CD8-positive, alpha-beta memory T cell (primary cell): ENCODE data around the gene SRRT. TPM values are rescaled to one million over a fixed set of nuclear protein-coding genes. Genes with fewer than 3 reads are reported as not detected.

Experiments
- CTCF ChIA-PET: fragments of 350-600 bp; sonication (Branson Sonifier 250); formaldehyde crosslinking; loops from one replicate; lab custom pipeline; 2021; ENCODE audit warnings: antibody characterized with exemption; lab: Charles Lee
- POLR2A ChIA-PET: fragments of 350-600 bp; sonication (Branson Sonifier 250); formaldehyde crosslinking; loops from one replicate; lab custom pipeline; 2021; ENCODE audit warnings: antibody characterized with exemption; lab: Charles Lee
- DNase-seq, 5 donors: peaks; one replicate each; pipeline versions ENCODE4 v3.0.0 to v3.0.0-alpha.2; 2020 to 2022; ENCODE audit warnings: mixed read lengths in 1 of 5
- H3K27ac ChIP-seq: one replicate; pipeline ENCODE4 v1.7.0; 2013; ENCODE audit warnings: low read depth, mild to moderate bottlenecking, low read length, moderate library complexity
- H3K27me3 ChIP-seq: 2 replicates; pipeline ENCODE4 v1.7.0; 2013; ENCODE audit warnings: low read length, mild to moderate bottlenecking; ENCODE audit not compliant: insufficient read depth, poor library complexity, severe bottlenecking
- H3K36me3 ChIP-seq: 2 replicates; pipeline ENCODE4 v1.7.0; 2013; ENCODE audit warnings: mild to moderate bottlenecking, low read length, moderate library complexity; ENCODE audit not compliant: insufficient read depth
- H3K4me1 ChIP-seq: 2 replicates; pipeline ENCODE4 v1.7.0; 2013; ENCODE audit warnings: mild to moderate bottlenecking, low read length, moderate library complexity; ENCODE audit not compliant: insufficient read depth
- H3K4me3 ChIP-seq: 2 replicates; pipeline ENCODE4 v1.7.0; 2013; ENCODE audit warnings: mild to moderate bottlenecking, low read length
- H3K9me3 ChIP-seq: 2 replicates; pipeline ENCODE4 v1.7.0; 2013; ENCODE audit warnings: mild to moderate bottlenecking, low read length
- H3K27ac Mint-ChIP-seq, 8 donors: one replicate each; pipeline ENCODE4 v1.8.0; 2020 to 2021; ENCODE audit warnings: mixed read lengths in 8 of 8, mild to moderate bottlenecking in 6 of 8, inconsistent platforms in 3 of 8, moderate library complexity in 3 of 8
- H3K27me3 Mint-ChIP-seq, 2 donors: one replicate each; pipeline ENCODE4 v1.8.0; 2020 to 2021; ENCODE audit warnings: mixed read lengths in 2 of 2, mild to moderate bottlenecking in 1 of 2, moderate library complexity in 1 of 2
- H3K36me3 Mint-ChIP-seq, 3 donors: one replicate each; pipeline ENCODE4 v1.8.0; 2020 to 2021; ENCODE audit warnings: mixed read lengths in 3 of 3, inconsistent platforms in 1 of 3, mild to moderate bottlenecking in 1 of 3
- H3K4me1 Mint-ChIP-seq, 3 donors: one replicate each; pipeline ENCODE4 v1.8.0; 2020 to 2021; ENCODE audit warnings: mixed read lengths in 3 of 3, inconsistent platforms in 1 of 3, mild to moderate bottlenecking in 1 of 3
- H3K4me3 Mint-ChIP-seq, 7 donors: one replicate each; pipeline ENCODE4 v1.8.0; 2020 to 2021; ENCODE audit warnings: mixed read lengths in 7 of 7, mild to moderate bottlenecking in 6 of 7, moderate library complexity in 4 of 7, inconsistent platforms in 2 of 7
- H3K9me3 Mint-ChIP-seq, 5 donors: one replicate each; pipeline ENCODE4 v1.8.0; 2020 to 2022; ENCODE audit warnings: mixed read lengths in 5 of 5, mild to moderate bottlenecking in 3 of 5, moderate library complexity in 2 of 5, inconsistent platforms in 1 of 5
- polyA plus RNA-seq: library from polyadenylated mRNA; unstranded; fragments of 300-500 nt; fragmentation: Illumina TruSeq; gene quantifications from one replicate; pipeline ENCODE4 v1.2.3, GENCODE V29; 2021
- total RNA-seq, 2 experiments: library from RNA; stranded (reverse); gene quantifications; one replicate each; pipeline ENCODE4 v1.2.3, GENCODE V29; 2021

SRRT gene
- total and polyA plus RNA-seq, 3 experiments from 2014 or later = 90.7 to 290 (median 285) TPM

DNA sequence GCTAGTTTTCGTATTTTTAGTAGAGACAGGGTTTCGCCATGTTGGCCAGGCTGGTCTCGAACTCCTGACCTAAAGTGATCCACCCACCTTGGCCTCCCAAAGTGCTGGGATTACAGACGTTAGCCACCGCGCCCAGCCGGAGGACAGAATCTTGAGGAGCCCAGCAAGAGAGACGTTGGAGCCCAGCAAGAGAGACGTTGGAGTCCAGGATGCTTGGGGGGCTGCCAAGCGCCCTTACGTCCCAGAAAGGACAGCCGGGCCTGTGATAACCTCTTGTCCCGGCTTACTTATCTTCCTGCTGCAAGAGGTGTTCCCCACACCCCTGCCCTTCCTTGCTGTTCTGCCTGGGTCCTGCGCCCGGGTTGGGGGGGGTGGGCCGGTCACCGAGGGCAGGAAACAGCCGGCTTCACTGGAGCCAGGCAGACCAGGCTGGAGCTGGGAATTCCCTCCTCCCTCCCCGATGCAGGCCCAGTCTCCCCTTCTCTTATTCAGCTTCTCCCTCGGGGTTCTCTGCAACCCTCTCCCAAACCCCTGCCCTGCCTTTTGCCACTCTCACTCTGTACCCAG, 45.7 kb upstream of the SRRT start:
- Mint-ChIP-seq H3K36me3 (peaks cover 0 to 4% (median 3%) of the 10 kb centered on the region in 3 donors), H3K27me3 (peaks cover 29 to 42% of the 10 kb centered on the region in 2 donors), H3K9me3 (peaks cover 0 to 4% (median 0%) of the 10 kb centered on the region in 5 donors), H3K4me3 (peak overlapping the region in 2 of 7 donors; percentile 45 to 66), H3K4me1 (peaks cover 16 to 27% (median 24%) of the 10 kb centered on the region in 3 donors), H3K27ac (no peak overlapping the region)
- H3K4me1 ChIP-seq = peaks cover 13% of the 10 kb centered on the region
- H3K36me3 ChIP-seq = no peaks in the 10 kb centered on the region
- POLR2A ChIA-PET = no interaction called here
- DNase-seq = no peak
- CTCF ChIA-PET = interaction anchor here (1.4 kb wide), 1 partner anchor 21 kb away, joined by 3 read pairs; no protein-coding TSS in a partner anchor
- no peak overlapping the region for H3K4me3 ChIP-seq
- H3K27ac ChIP-seq = peak overlapping the region; percentile 51
- H3K9me3 ChIP-seq = no peaks in the 10 kb centered on the region
- peaks cover 17% of the 10 kb centered on the region for H3K27me3 ChIP-seq

DNA sequence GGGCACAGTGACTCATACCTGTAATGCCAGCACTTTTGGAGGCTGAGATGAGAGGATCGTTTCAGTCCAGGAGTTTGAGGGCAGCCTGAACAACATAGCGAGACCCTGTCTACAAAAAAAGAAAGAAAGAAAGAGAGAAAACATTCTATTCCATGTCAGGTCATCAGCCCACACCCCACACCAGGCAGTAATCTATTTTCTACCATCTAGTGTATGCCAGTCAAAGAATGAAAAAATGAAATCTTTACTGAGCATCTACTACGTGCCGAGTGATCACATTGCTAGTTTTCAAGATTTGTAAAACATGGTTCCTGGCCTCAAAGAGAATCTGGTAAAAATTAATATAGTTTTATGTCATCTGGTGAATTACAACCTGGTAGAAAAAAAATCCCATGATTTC, 44.5 kb upstream of the SRRT start:
- ChIA-PET POLR2A (no interaction called here), CTCF (no interaction called here)

DNA sequence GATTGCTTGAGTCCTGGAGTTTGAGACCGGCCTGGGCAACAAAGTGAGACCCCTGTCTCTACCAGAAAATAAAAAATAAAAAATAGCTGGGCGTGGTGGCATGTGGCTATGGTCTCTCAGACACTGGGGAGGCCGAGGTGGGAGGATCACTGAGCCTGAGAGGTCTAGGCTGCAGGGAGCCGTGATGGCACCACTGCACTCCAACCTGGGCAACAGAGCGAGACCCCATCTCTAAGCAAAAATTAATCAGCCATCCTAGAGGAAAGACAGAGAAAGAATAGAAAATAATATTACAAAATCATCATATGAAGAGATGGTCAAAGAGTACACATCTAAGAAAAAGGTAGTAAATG, 42.6 kb upstream of the SRRT start:
- DNase-seq = no peak
- H3K9me3 ChIP-seq = no peaks in the 10 kb centered on the region
- Mint-ChIP-seq H3K4me1 (peaks cover 16 to 21% (median 17%) of the 10 kb centered on the region in 3 donors), H3K27me3 (peaks cover 15 to 18% of the 10 kb centered on the region in 2 donors), H3K36me3 (peaks cover 0 to 3% (median 1%) of the 10 kb centered on the region in 3 donors), H3K27ac (no peak overlapping the region), H3K9me3 (peaks cover 0 to 4% (median 0%) of the 10 kb centered on the region in 5 donors), H3K4me3 (no peak overlapping the region)
- H3K27me3 ChIP-seq = peaks cover 10% of the 10 kb centered on the region
- H3K4me3 ChIP-seq = no peak overlapping the region
- POLR2A ChIA-PET = no interaction called here
- no peaks in the 10 kb centered on the region for H3K36me3 ChIP-seq
- H3K27ac ChIP-seq = no peak overlapping the region
- CTCF ChIA-PET = interaction anchor here (1.3 kb wide), 2 partner anchors 20 to 31 kb away, joined by 3 to 7 read pairs; partner anchors contain the start of gene SLC12A9
- H3K4me1 ChIP-seq = peaks cover 13% of the 10 kb centered on the region

More for the DNA sequence above, 44.5 kb upstream of the SRRT start:
- no peak overlapping the region for H3K4me3 ChIP-seq
- H3K36me3 ChIP-seq = no peaks in the 10 kb centered on the region
- H3K27me3 ChIP-seq = peaks cover 17% of the 10 kb centered on the region
- Mint-ChIP-seq H3K9me3 (peaks cover 0 to 2% (median 0%) of the 10 kb centered on the region in 5 donors), H3K4me3 (no peak overlapping the region), H3K36me3 (peaks cover 0 to 3% (median 2%) of the 10 kb centered on the region in 3 donors), H3K4me1 (peaks cover 16 to 25% (median 24%) of the 10 kb centered on the region in 3 donors), H3K27ac (peak overlapping the region in 1 of 8 donors; percentile 24), H3K27me3 (peaks cover 24 to 31% of the 10 kb centered on the region in 2 donors)
- H3K4me1 ChIP-seq = peaks cover 13% of the 10 kb centered on the region
- H3K27ac ChIP-seq = no peak overlapping the region
- DNase-seq = no peak
- no peaks in the 10 kb centered on the region for H3K9me3 ChIP-seq

DNA sequence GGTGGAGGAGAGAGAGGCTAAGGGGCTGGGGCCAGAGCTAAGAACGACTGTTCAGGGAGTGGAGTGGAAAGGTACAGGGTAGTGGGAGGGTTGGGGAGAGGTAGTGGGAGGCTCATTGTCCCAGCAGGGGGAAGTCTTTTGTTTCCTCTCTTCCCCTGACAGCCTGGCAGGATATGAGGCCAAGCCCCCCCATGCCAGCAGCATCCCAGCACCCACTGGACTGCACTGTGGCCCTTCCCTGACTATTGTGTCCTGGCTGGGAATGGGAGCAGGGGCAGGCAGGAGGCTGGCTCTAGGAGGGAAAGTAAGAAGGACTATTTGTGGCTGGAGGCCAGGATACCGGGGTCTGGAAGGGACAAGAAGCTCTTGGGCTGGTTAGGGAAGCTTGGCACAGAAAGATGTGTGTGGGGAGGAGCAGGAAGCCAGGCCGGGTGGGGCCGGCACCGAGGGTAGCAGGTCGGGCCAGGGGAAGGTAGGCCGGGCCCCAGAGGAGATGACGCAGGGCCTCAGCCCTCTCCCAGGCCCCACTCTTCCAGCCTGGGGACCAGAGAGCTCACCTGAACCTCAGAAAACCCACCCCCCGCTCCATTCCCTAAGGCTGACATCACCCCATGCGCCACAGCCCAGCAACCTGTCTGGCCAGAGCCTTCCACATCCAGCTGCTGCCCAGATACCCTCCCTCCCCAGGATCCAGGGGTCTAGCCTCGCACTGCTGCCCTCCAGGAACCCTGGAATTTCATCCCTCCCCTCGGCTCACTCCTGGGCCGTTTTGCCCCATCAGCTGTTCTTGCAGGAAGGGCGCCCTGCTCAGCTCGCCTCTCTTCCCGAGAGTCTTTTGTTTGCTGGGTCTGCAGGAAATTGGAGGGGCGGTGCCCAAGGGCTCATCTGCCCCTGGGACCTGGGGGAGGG, 38.7 kb upstream of the SRRT start:
- H3K27me3 Mint-ChIP-seq = peaks cover 0 to 3% of the 10 kb centered on the region in 2 donors
- CTCF ChIA-PET = interaction anchor here (1.3 kb wide), 1 partner anchor 16 kb away, joined by 4 read pairs; the partner anchor contains the start of gene SLC12A9
- no peaks in the 10 kb centered on the region for H3K36me3 ChIP-seq
- no peaks in the 10 kb centered on the region for H3K27me3 ChIP-seq
- no peak overlapping the region for H3K27ac ChIP-seq
- H3K9me3 Mint-ChIP-seq = peaks cover 0 to 1% (median 0%) of the 10 kb centered on the region in 5 donors
- H3K4me1 Mint-ChIP-seq = peaks cover 8 to 12% (median 12%) of the 10 kb centered on the region in 3 donors
- peaks cover 0 to 3% (median 0%) of the 10 kb centered on the region in 3 donors for H3K36me3 Mint-ChIP-seq
- peak overlapping the region in 6 of 8 donors; percentile 29 to 72 (median 52) for H3K27ac Mint-ChIP-seq
- no peaks in the 10 kb centered on the region for H3K4me1 ChIP-seq
- no peak overlapping the region for H3K4me3 ChIP-seq
- no peak for DNase-seq
- POLR2A ChIA-PET = no interaction called here
- H3K4me3 Mint-ChIP-seq = peak overlapping the region; percentile 21 to 74 (median 47)
- no peaks in the 10 kb centered on the region for H3K9me3 ChIP-seq

DNA sequence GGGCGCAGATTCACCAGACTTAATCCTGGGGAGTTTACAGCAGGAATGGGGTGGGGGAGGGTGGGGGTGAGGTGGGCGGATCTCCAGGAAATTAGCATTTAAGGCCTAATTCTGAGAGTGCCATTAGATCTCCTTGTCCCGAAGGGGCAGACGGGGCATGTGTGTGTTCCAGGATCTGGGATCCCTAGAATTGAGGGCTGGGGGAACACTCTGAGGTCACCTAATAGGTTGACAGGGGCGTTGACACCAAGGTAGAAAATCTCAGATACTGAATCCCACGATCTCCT, 38.1 kb upstream of the SRRT start:
- peak overlapping the region in 4 of 8 donors; percentile 24 to 91 (median 65) for H3K27ac Mint-ChIP-seq
- POLR2A ChIA-PET = no interaction called here
- no peak for DNase-seq

DNA sequence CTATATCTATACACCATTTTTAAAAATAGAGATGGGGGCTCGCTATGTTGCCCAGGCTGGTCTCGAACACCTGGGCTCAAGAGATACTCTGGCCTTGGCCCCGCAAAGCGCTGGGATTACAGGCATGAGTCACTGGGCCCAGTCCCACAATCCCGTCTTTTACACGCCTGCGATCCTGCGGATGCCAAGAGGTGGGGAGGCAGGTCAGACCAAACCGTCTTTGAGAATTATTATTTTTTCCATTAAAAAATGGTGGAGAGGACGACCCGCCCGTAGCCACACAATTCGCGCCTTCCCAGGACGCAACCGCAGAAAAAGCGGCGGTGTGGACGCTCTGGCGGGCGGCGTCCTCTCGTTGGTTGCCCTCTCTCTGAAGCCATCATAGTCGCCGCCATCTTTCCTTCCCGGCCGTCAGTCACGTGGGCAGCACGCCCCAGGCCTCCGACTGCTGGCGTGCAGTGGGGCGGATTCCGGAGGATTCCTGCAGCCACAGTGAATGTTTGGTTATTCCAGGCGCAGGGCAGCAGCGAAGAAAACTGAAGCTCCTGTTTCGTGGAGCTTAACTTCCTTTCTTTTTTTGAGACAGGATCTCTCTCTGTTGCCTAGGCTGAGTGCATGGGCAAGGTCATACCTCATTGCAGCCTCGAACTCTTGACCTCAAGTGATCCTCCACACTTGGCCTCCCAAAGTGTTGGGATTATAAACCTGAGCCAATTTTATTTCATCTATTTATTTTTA, 37.6 kb upstream of the SRRT start:
- no peaks in the 10 kb centered on the region for H3K9me3 ChIP-seq

More for the DNA sequence above, 38.1 kb upstream of the SRRT start:
- Histone ChIP-seq H3K4me3 (peak overlapping the region; percentile 60), H3K27ac (peak overlapping the region; percentile 40), H3K36me3 (no peaks in the 10 kb centered on the region), H3K27me3 (no peaks in the 10 kb centered on the region), H3K4me1 (no peaks in the 10 kb centered on the region), H3K9me3 (no peaks in the 10 kb centered on the region)
- peak overlapping the region; percentile 81 to 93 (median 85) for H3K4me3 Mint-ChIP-seq
- peaks cover 0 to 1% (median 0%) of the 10 kb centered on the region in 5 donors for H3K9me3 Mint-ChIP-seq
- H3K27me3 Mint-ChIP-seq = peaks cover 0 to 3% of the 10 kb centered on the region in 2 donors
- peaks cover 0 to 3% (median 0%) of the 10 kb centered on the region in 3 donors for H3K36me3 Mint-ChIP-seq
- CTCF ChIA-PET = interaction anchor here (1.3 kb wide), 1 partner anchor 16 kb away, joined by 4 read pairs; the partner anchor contains the start of gene SLC12A9
- H3K4me1 Mint-ChIP-seq = peaks cover 8 to 12% (median 12%) of the 10 kb centered on the region in 3 donors

DNA sequence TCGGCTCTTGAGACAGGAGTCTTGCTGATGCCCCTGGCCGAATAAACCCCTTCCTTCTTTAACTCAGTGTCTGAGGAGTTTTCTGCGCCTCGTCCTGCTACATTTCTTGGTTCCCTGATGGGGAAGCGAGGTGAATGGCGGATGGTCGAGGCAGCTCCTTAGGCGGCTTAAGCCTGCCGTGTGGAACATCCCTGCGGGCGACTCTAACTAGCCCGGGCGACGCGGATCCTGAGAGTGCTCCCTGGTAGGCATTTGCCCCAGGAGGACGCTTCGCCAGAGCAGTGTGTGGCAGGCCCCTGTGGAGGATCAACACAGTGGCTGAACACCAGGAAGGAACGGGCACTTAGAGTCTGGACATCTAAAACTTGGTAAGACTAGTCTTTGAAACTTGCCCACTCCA, 35.5 kb upstream of the SRRT start:
- Histone ChIP-seq H3K27me3 (no peaks in the 10 kb centered on the region), H3K36me3 (no peaks in the 10 kb centered on the region), H3K9me3 (no peaks in the 10 kb centered on the region), H3K4me3 (no peak overlapping the region), H3K4me1 (no peaks in the 10 kb centered on the region), H3K27ac (no peak overlapping the region)
- H3K27me3 Mint-ChIP-seq = no peaks in the 10 kb centered on the region
- no peak overlapping the region for H3K27ac Mint-ChIP-seq
- peaks cover 8 to 12% (median 12%) of the 10 kb centered on the region in 3 donors for H3K4me1 Mint-ChIP-seq
- peak overlapping the region in 1 of 7 donors; percentile 52 for H3K4me3 Mint-ChIP-seq
- peaks cover 0 to 2% (median 0%) of the 10 kb centered on the region in 3 donors for H3K36me3 Mint-ChIP-seq
- ChIA-PET CTCF (interaction anchor here (1.4 kb wide), 1 partner anchor 12 kb away, joined by 5 read pairs; no protein-coding TSS in a partner anchor), POLR2A (interaction anchor here (0.7 kb wide), 1 partner anchor 902 kb away, joined by 3 read pairs; no protein-coding TSS in a partner anchor)
- peaks cover 0 to 1% (median 0%) of the 10 kb centered on the region in 5 donors for H3K9me3 Mint-ChIP-seq
- no peak for DNase-seq

More for the DNA sequence above, 37.6 kb upstream of the SRRT start:
- peaks cover 0 to 3% (median 0%) of the 10 kb centered on the region in 3 donors for H3K36me3 Mint-ChIP-seq
- H3K4me1 Mint-ChIP-seq = peaks cover 8 to 12% (median 12%) of the 10 kb centered on the region in 3 donors
- no peaks in the 10 kb centered on the region for H3K36me3 ChIP-seq
- ChIA-PET CTCF (no interaction called here), POLR2A (interaction anchor here (1.0 kb wide), 1 partner anchor 15 kb away, joined by 4 read pairs; the partner anchor contains the start of gene SLC12A9)
- H3K27ac ChIP-seq = peak overlapping the region; percentile 40
- peak overlapping the region; percentile 81 to 93 (median 85) for H3K4me3 Mint-ChIP-seq
- H3K4me1 ChIP-seq = no peaks in the 10 kb centered on the region
- H3K27me3 Mint-ChIP-seq = peaks cover 0 to 1% of the 10 kb centered on the region in 2 donors
- H3K4me3 ChIP-seq = peak overlapping the region; percentile 60
- H3K9me3 Mint-ChIP-seq = peaks cover 0 to 1% (median 0%) of the 10 kb centered on the region in 5 donors
- H3K27me3 ChIP-seq = no peaks in the 10 kb centered on the region
- DNase-seq = peak; percentile 52 to 79 (median 65)
- peak overlapping the region; percentile 39 to 93 (median 84) for H3K27ac Mint-ChIP-seq
